ENCODE results near the gene TMEM161A.

The TMEM161A gene

GRCh38 chr19:19098703-19099632 is 39.3 kb downstream of the TMEM161A start:
- peaks cover 23% of the 10 kb centered on the region for H3K36me3 Mint-ChIP-seq
- DNase-seq (ENCODE audit: low spot score in 2 of 2) = no peak

GRCh38 chr19:19098084-19098702 is 40.1 kb downstream of the TMEM161A start:
- no peaks in the 10 kb centered on the region for H3K9me3 Mint-ChIP-seq
- no peak overlapping the region for H3K4me3 Mint-ChIP-seq
- peaks cover 12% of the 10 kb centered on the region for H3K4me1 Mint-ChIP-seq
- ATAC-seq (no peak), DNase-seq (ENCODE audit: low spot score in 2 of 2) (no peak)
- H3K36me3 Mint-ChIP-seq = peaks cover 23% of the 10 kb centered on the region
- no peak overlapping the region for H3K27ac Mint-ChIP-seq

More at GRCh38 chr19:19098703-19099632, 39.3 kb downstream of the TMEM161A start:
- ATAC-seq = no peak
- no peaks in the 10 kb centered on the region for H3K9me3 Mint-ChIP-seq
- H3K27ac Mint-ChIP-seq = no peak overlapping the region
- no peak overlapping the region for H3K4me3 Mint-ChIP-seq
- peaks cover 12% of the 10 kb centered on the region for H3K4me1 Mint-ChIP-seq

- no peaks in the 10 kb centered on the region for H3K9me3 Mint-ChIP-seq
- no peak for ATAC-seq
- DNase-seq (ENCODE audit: low spot score in 2 of 2) = no peak
- H3K4me1 Mint-ChIP-seq = peaks cover 12% of the 10 kb centered on the region
- no peak overlapping the region for H3K4me3 Mint-ChIP-seq
- peaks cover 23% of the 10 kb centered on the region for H3K36me3 Mint-ChIP-seq
- H3K27ac Mint-ChIP-seq = no peak overlapping the region
Observed at GRCh38 chr19:19096641-19097627, 41.3 kb downstream of the TMEM161A start.

GRCh38 chr19:19095691-19096090 is 42.6 kb downstream of the TMEM161A start:
- H3K36me3 Mint-ChIP-seq = peaks cover 22% of the 10 kb centered on the region
- DNase-seq (ENCODE audit: low spot score in 2 of 2) = no peak
- ATAC-seq = no peak
- no peak overlapping the region for H3K27ac Mint-ChIP-seq
- H3K4me3 Mint-ChIP-seq = no peak overlapping the region
- H3K9me3 Mint-ChIP-seq = no peaks in the 10 kb centered on the region
- H3K4me1 Mint-ChIP-seq = peaks cover 11% of the 10 kb centered on the region

DNA sequence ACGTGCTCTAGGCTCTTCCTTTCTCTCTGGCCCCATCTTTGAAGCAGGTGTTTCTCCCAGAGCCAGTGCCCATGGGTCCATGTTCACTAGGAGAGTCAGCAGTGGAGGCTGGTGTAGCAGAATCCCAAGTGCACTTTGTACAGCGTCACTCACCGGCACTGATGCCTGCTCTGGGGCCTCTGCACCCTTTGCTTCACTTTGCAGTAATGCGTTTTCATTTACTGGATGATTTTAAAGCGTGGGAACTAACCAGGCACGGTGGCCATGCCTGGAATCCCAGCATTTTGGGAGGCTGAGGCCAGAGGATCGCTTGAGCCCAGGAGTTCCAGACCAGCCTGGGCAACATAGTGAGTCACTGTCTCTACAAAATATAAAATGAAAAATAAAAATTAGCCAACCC is 43.8 kb downstream of the TMEM161A start:
- H3K27ac Mint-ChIP-seq = no peak overlapping the region
- no peak overlapping the region for H3K4me3 Mint-ChIP-seq
- peaks cover 11% of the 10 kb centered on the region for H3K36me3 Mint-ChIP-seq
- peaks cover 5% of the 10 kb centered on the region for H3K4me1 Mint-ChIP-seq
- DNase-seq (ENCODE audit: low spot score in 2 of 2) = no peak
- no peaks in the 10 kb centered on the region for H3K9me3 Mint-ChIP-seq
- ATAC-seq = no peak

GRCh38 chr19:19087676-19088075 is 50.6 kb downstream of the TMEM161A start:
- Mint-ChIP-seq H3K9me3 (no peaks in the 10 kb centered on the region), H3K4me3 (no peak overlapping the region), H3K27ac (peak overlapping the region; percentile 26), H3K4me1 (no peaks in the 10 kb centered on the region), H3K36me3 (peaks cover 7% of the 10 kb centered on the region)
- ATAC-seq (no peak), DNase-seq (ENCODE audit: low spot score in 2 of 2) (no peak)

DNA sequence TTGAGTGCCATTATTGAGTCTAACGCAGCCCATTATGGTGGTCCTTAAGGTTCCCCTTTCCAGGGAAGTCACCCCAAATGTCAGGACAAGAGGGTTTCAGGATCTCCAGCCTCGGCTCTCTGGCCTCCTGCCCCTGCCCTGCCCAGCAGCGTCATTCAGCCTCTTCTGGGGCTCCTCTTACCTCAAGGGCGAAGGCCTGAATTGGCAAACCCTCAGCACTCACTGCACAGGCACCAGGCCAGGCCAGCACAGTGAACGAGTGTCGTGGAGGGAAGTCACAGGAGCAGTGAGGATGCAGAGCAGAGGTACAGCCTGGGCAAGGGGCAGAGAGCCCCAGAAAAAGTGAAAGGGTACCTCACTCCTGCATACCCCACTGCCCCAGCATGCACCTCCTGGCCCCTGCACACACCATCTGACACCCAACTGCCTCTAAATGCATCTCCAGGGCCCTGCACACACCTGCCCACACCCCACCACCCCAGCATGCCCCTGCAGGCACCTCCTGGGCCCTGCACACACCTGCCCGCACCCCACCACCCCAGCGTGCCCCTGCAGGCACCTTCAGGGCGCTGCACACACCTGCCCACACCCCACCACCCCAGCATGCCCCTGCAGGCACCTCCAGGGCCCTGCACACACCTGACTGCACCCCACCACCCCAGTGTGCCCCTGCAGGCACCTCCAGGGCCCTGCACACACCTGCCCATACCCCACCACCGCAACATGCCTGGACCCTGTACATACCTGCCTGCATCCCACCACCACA is 54.7 kb downstream of the TMEM161A start:
- H3K27ac Mint-ChIP-seq = peak overlapping the region; percentile 74
- ATAC-seq (no peak), DNase-seq (ENCODE audit: low spot score in 2 of 2) (no peak)
- H3K4me3 Mint-ChIP-seq = no peak overlapping the region
- no peaks in the 10 kb centered on the region for H3K9me3 Mint-ChIP-seq
- peaks cover 7% of the 10 kb centered on the region for H3K36me3 Mint-ChIP-seq
- H3K4me1 Mint-ChIP-seq = peaks cover 9% of the 10 kb centered on the region

GRCh38 chr19:19081642-19082151 is 56.6 kb downstream of the TMEM161A start:
- Mint-ChIP-seq H3K4me3 (no peak overlapping the region), H3K27ac (no peak overlapping the region), H3K36me3 (peaks cover 3% of the 10 kb centered on the region), H3K4me1 (peaks cover 24% of the 10 kb centered on the region), H3K9me3 (no peaks in the 10 kb centered on the region)
- DNase-seq (ENCODE audit: low spot score in 2 of 2) (no peak), ATAC-seq (no peak)

DNA sequence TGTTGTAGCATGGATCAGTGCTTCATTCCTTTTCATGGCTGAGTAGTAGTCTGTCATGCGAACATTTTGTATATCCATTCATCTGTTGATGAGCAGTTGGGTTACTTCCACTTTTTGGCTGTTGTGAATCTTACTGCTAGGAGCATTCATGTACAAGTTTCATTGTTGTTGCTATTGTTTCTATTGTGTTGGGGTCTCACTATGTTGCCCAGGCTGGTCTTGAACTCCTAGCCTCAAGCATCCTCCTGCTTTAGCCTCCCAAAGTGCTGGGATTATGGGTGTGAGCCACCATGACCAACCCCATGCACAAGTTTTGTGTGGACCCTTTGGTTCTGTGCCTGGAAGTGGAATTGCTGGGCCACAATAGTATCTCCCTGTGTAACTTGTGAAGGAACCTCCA is 58.7 kb downstream of the TMEM161A start:
- DNase-seq (ENCODE audit: low spot score in 2 of 2) (no peak), ATAC-seq (no peak)
- H3K9me3 Mint-ChIP-seq = no peaks in the 10 kb centered on the region
- peaks cover 11% of the 10 kb centered on the region for H3K36me3 Mint-ChIP-seq
- H3K4me3 Mint-ChIP-seq = no peak overlapping the region
- H3K27ac Mint-ChIP-seq = no peak overlapping the region
- H3K4me1 Mint-ChIP-seq = peaks cover 29% of the 10 kb centered on the region

DNA sequence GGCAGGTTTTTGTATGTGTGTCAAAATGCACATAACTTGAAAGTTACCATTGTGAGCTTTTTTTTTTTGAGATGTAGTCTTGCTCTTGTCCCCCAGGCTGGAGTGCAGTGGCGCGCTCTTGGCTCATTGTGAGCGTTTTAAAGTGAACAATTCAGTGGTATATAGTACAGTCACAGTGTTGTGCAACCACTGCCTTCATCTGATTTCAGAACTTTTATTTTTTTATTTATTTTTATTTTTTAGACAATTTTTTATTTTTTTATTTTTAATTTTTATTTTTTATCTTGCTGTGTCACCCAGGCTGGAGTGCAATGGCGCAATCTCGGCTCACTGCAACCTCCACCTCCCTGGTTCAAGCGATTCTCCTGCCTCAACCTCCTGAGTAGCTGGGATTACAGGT is 59.5 kb downstream of the TMEM161A start:
- Mint-ChIP-seq H3K27ac (no peak overlapping the region), H3K9me3 (no peaks in the 10 kb centered on the region), H3K36me3 (peaks cover 11% of the 10 kb centered on the region), H3K4me3 (no peak overlapping the region), H3K4me1 (peaks cover 29% of the 10 kb centered on the region)
- DNase-seq (ENCODE audit: low spot score in 2 of 2) (no peak), ATAC-seq (no peak)

- DNase-seq (ENCODE audit: low spot score in 2 of 2) (no peak), ATAC-seq (no peak)
- Mint-ChIP-seq H3K9me3 (no peaks in the 10 kb centered on the region), H3K4me3 (no peak overlapping the region), H3K36me3 (peaks cover 19% of the 10 kb centered on the region), H3K4me1 (peaks cover 38% of the 10 kb centered on the region), H3K27ac (no peak overlapping the region)
Observed at GRCh38 chr19:19077103-19077502, 61.2 kb downstream of the TMEM161A start.

DNA sequence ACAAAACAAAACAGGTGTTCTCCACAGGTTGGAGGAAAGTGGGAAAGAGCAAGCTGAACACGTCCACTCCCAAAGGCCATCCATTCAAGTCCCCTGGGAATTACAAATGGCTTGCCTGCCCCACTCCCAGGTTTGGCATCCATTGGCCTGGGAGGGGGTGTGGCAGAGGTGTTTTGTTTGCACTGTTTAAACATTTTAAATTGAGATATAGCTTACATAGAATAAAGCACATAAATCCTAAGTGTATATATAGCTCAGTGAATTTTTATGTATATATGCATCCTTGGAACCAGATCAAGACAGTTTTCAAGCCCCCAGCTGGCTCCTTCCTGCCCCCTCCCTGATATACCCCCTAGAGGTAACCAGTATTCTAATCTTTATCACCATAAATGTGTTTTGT is 61.8 kb downstream of the TMEM161A start:
- H3K9me3 Mint-ChIP-seq = no peaks in the 10 kb centered on the region
- no peak overlapping the region for H3K27ac Mint-ChIP-seq
- DNase-seq (ENCODE audit: low spot score in 2 of 2) (no peak), ATAC-seq (no peak)
- no peak overlapping the region for H3K4me3 Mint-ChIP-seq
- H3K4me1 Mint-ChIP-seq = peaks cover 38% of the 10 kb centered on the region
- H3K36me3 Mint-ChIP-seq = peaks cover 19% of the 10 kb centered on the region

DNA sequence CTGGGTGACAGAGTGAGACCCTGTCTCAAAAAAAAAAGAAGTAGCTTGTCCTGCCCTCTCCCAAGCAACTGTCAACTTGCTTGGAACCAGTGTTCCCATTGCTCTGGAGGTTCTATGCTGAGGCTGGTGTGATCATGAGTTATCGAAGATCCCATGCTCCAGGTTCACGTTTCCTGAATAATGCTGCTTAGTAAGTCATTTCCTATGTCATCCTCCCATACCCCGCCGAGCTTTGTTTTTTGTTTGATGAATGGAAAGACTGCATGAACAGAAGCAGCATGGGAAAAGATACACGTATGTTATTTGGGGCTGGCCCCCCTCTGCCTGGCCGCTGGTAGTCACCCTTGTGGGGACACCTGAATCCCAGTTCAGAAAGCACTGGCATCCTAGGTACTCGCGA is 63.2 kb downstream of the TMEM161A start:
- Mint-ChIP-seq H3K4me3 (no peak overlapping the region), H3K27ac (no peak overlapping the region), H3K4me1 (peaks cover 37% of the 10 kb centered on the region), H3K9me3 (no peaks in the 10 kb centered on the region), H3K36me3 (peaks cover 19% of the 10 kb centered on the region)
- DNase-seq (ENCODE audit: low spot score in 2 of 2) (no peak), ATAC-seq (no peak)

DNA sequence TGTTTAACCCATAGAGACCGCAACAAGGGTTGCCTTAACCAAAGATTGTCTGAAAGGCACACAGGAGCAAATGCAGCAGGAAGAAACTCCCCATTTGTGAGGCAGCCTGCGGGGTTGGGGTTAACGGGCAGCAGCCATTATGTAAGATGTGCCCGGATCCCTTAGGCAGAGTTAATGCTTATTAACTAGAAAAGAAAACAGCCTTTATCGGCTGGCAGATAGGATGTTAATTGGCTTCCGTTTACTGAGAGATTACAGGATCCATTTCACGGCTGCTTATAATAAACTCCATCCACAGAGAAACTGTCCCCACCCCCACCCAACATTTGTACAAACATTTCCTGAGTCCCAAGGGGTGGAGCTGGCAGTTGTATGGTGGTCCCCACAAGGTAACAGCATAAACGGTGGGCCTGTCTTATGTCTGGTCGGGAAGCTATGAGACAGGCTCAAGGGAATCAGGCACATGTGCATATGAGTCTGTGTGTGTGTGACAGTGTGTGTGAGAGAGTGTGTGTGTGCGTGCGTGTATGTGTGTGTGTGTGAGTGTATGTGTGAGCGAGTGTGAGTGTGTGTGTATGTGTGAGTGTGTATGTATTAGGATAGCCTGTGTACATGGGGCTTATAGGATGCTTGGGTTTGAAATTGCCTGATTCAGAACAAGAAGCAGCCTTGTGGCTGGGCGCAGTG is 63.9 kb downstream of the TMEM161A start:
- ATAC-seq (no peak), DNase-seq (ENCODE audit: low spot score in 2 of 2) (no peak)
- Mint-ChIP-seq H3K27ac (no peak overlapping the region), H3K4me3 (no peak overlapping the region), H3K9me3 (no peaks in the 10 kb centered on the region), H3K36me3 (peaks cover 19% of the 10 kb centered on the region), H3K4me1 (peaks cover 34% of the 10 kb centered on the region)

Measured in stimulated activated effector memory CD8-positive, alpha-beta T cell treated with anti-CD3 and anti-CD28 coated beads, Interleukin-12 subunit alpha, Interleukin-12 subunit beta, amount 100 ng/mL, for 72 hours (primary cell).